Measurements from ENCODE around the gene SIL1.

DNA sequence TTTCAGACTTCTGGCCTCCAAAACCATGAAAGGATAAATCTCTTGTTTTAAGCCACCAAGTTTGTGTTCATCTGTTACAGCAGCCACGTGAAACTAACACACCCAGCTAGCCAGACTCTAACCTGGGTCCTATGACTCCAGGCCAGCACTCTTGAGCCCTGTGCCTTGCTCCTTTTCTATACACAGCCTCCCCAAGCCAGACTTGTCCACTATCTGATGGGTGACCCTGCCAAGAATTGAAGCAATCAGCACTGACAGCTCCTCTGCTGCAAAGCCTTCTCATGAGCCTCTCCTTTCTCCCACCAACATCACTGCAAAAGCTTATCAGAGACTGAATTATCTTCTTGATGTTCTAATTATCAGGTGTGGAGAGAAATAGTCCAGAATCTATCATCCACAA lies 41.4 kb downstream of the SIL1 start:
- TF ChIP-seq, protein P1, sequence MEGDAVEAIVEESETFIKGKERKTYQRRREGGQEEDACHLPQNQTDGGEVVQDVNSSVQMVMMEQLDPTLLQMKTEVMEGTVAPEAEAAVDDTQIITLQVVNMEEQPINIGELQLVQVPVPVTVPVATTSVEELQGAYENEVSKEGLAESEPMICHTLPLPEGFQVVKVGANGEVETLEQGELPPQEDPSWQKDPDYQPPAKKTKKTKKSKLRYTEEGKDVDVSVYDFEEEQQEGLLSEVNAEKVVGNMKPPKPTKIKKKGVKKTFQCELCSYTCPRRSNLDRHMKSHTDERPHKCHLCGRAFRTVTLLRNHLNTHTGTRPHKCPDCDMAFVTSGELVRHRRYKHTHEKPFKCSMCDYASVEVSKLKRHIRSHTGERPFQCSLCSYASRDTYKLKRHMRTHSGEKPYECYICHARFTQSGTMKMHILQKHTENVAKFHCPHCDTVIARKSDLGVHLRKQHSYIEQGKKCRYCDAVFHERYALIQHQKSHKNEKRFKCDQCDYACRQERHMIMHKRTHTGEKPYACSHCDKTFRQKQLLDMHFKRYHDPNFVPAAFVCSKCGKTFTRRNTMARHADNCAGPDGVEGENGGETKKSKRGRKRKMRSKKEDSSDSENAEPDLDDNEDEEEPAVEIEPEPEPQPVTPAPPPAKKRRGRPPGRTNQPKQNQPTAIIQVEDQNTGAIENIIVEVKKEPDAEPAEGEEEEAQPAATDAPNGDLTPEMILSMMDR (IDR thresholded peaks at IDR 0.05; ENCODE audit: low read length): no peak
- TF ChIP-seq EZH2 (IDR thresholded peaks at IDR 0.05; ENCODE audit: borderline replicate concordance, low read length): no peak

Measured in OCI-LY1 (cell line).